Mucosa of descending colon (tissue), 3 donors: ENCODE results near the gene NUDT16L1. TPM values are rescaled to one million over a fixed set of nuclear protein-coding genes. Genes with fewer than 3 reads are reported as not detected.

ENCODE experiments used
- ATAC-seq: fragments of 200-7000 bp; cut with Tn5 transposase; one replicate; pipeline ENCODE4 v1.9.1; 2020; ENCODE audit warnings: mild to moderate bottlenecking, moderate library complexity
- DNase-seq, 3 donors: peaks; one replicate each; pipeline ENCODE4 v3.0.0-alpha.2; 2020
- H3K36me3 ChIP-seq: fragments of 200-600 bp; one replicate; pipeline ENCODE4 v1.8.0; 2021; ENCODE audit warnings: low read depth, mild to moderate bottlenecking
- H3K4me1 ChIP-seq: fragments of 200-600 bp; one replicate; pipeline ENCODE4 v1.8.0; 2021; ENCODE audit warnings: low read depth, mild to moderate bottlenecking
- H3K4me3 ChIP-seq: fragments of 200-600 bp; one replicate; pipeline ENCODE4 v1.8.0; 2021; ENCODE audit warnings: mild to moderate bottlenecking
- H3K9me3 ChIP-seq: fragments of 200-600 bp; one replicate; pipeline ENCODE4 v1.8.0; 2021; ENCODE audit warnings: mild to moderate bottlenecking
- CTCF ChIP-seq: fragments of 200-600 bp; IDR thresholded peaks from one replicate; pipeline ENCODE4 v1.8.0; 2022; ENCODE audit warnings: antibody characterized with exemption, mild to moderate bottlenecking
- intact Hi-C, 2 donors: fragments of 100-400 bp; cut with DNase I in 1 of 2; cut with micrococcal nuclease in 1 of 2; formaldehyde crosslinking; loops; one replicate each; pipeline versions ENCODE4 v1.11.0 to v1.11.1; 2022; cut with DNase I, micrococcal nuclease
- total RNA-seq, 3 donors: library from RNA; stranded (reverse); fragmentation: NEBNext Ultra II Directional in 2 of 3; extraction: Animal tissue kit (Norgen Biotek cat#: 25700) in 2 of 3; gene quantifications; one replicate each; pipeline versions ENCODE4 v1.2.1 to v1.2.4, GENCODE V29; 2021 to 2023
- donor health status: DM: no; HTN: no; CAD: no; lungs with moderate emphysema.
- donor health status: DM: no; HTN: no; CAD: no.
- donor health status: DM: no; HTN: yes; CAD: no.

The NUDT16L1 gene
- total RNA-seq, 3 donors from 2014 or later: 28.3 to 47.8 (median 40.4) TPM

DNA sequence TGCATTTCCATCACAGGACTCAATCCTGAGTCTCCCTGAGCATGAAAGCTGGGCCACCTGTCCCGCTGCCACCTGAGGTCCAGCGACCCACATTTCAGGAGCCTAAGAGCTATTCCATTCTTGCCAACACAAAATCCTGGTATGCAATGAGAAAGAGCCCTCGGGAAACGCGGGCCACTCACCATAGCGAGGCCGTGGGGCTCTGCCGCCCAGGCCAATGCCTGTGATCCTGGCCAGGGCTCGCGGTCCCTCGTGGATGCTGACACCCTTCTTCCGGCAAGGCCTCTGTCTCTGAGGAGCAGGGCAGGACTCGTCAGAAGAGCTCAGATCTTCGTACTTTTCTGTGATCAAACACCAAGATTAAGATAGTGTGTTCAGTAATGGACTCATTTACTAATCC, 11.6 kb downstream of the NUDT16L1 start:
- no peak for TF ChIP-seq CTCF
- H3K4me3 ChIP-seq: no peak overlapping the region
- H3K4me1 ChIP-seq: peaks cover 17% of the 10 kb centered on the region
- intact Hi-C loops: no loop called here
- ATAC-seq: no peak
- no peaks in the 10 kb centered on the region for H3K9me3 ChIP-seq
- DNase-seq: no peak
- no peaks in the 10 kb centered on the region for H3K36me3 ChIP-seq

DNA sequence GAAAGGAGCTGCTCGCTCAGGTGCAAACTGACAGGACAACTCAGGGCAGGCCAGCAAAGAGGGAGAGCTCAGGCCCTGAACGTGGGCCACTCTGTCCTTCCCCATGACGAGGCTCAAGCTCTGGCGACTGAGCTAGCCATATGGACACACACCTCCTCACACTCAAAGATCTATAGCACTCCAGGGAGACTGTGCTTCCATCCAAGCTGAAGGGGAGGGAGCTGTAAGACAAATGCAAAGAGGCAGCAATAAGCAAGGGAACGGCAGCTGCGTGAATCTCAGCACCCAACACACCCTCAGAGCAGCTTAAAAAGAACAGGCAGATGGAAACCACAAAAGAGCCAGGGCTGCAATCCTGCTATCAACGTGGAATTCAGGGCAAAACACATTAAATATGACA, 13.5 kb downstream of the NUDT16L1 start:
- no peak for TF ChIP-seq CTCF
- H3K9me3 ChIP-seq: no peaks in the 10 kb centered on the region
- DNase-seq: no peak
- H3K36me3 ChIP-seq: no peaks in the 10 kb centered on the region
- peaks cover 9% of the 10 kb centered on the region for H3K4me1 ChIP-seq
- H3K4me3 ChIP-seq: no peak overlapping the region
- intact Hi-C loops: no loop called here
- ATAC-seq: no peak

DNA sequence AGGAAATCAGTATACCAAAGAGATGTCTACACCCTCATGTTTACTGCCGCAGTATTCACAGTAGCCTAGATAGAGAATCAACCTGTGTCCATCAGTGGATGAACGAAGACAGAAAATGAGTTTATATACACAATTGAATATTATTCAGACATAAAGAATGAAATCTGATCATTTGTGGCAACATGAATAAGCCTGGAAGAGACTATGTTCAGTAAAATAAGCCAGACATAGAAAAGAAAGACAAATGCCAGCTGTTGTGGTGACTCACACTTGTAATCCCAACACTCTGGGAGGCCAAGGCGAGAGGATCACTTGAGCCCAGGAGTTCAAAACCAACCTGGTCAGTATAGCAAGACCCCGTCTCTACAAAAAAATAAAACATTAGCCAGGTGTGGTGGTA, 16.1 kb downstream of the NUDT16L1 start:
- intact Hi-C loops: no loop called here
- no peaks in the 10 kb centered on the region for H3K9me3 ChIP-seq
- H3K4me1 ChIP-seq: no peaks in the 10 kb centered on the region
- H3K4me3 ChIP-seq: no peak overlapping the region
- ATAC-seq (no peak), DNase-seq (no peak)
- no peak for TF ChIP-seq CTCF
- no peaks in the 10 kb centered on the region for H3K36me3 ChIP-seq

DNA sequence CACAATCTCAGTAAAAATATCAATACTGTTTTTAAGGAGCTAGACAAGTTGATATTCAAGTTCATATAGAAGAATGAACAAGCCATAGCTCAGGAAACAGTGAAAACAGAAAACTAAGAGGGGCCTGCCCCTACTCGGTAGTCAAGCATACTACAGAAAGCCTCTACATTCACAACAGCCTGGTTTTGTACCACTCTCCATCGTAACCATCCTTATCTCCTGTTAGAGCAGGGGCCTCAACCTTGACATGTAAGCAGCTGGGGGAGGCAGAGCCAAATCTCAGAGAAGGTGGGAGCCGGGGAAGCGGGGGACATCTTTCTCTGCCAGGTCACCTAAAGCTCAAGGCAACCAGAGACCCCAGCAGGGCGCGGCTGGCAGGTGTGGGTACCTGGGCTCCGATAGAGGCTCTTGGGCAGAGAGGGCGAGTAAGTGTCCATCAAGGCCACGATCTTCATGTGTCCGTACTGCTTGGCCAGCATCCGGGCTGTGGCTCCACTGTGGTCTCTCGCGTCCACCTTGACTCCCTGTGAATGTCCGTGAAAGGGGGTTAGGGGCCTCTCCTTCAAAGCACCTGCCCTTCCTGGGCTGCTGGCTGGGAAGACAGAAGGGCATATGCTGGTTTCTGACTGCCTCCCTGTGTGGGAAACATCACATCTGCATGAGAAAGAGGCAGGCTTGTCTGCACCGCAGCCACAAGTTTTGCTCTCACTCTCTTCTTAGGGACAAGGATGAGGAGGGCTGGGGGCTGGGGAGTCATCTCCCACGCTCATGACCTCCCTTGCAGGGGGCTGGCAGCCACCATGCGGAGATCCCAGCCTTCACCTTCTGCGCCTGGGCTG, 20.5 kb downstream of the NUDT16L1 start:
- intact Hi-C loops: no loop called here
- TF ChIP-seq CTCF: no peak
- no peaks in the 10 kb centered on the region for H3K4me1 ChIP-seq
- ATAC-seq: no peak
- no peaks in the 10 kb centered on the region for H3K36me3 ChIP-seq
- peak in 1 of 3 donors; percentile 37 for DNase-seq
- no peaks in the 10 kb centered on the region for H3K9me3 ChIP-seq
- no peak overlapping the region for H3K4me3 ChIP-seq

- no peak for TF ChIP-seq CTCF
- no peak for DNase-seq
- H3K9me3 ChIP-seq: no peaks in the 10 kb centered on the region
- no peaks in the 10 kb centered on the region for H3K4me1 ChIP-seq
- intact Hi-C loops: no loop called here
- ATAC-seq: no peak
- H3K4me3 ChIP-seq: no peak overlapping the region
- no peaks in the 10 kb centered on the region for H3K36me3 ChIP-seq
Observed at GRCh38 chr16:4714996-4715395, 21.6 kb downstream of the NUDT16L1 start.
